HepG2 (cell line): ENCODE measurements around the gene MGLL. TPM values are rescaled to one million over a fixed set of nuclear protein-coding genes. Genes with fewer than 3 reads are reported as not detected.

Experiments used
- ATAC-seq: fragments of 200-7000 bp; cut with Tn5 transposase; 3 replicates; pipeline ENCODE4 v1.9.1; 2020; ENCODE audit warnings: mild to moderate bottlenecking, moderate library complexity
- BruUV-seq: library from RNA; stranded (reverse); fragments of 400-500 nt; replicated peaks from 2 replicates; lab custom pipeline; 2021; lab: Mats Ljungman, UMichigan
- CTCF ChIA-PET: fragments of 300-600 bp; formaldehyde crosslinking; extraction: SDS; loops from one replicate; lab custom pipeline; 2021; ENCODE audit warnings: low total read pairs, inconsistent platforms, low intra/inter-chr PET ratio; lab: Yijun Ruan, JAX
- POLR2A ChIA-PET: fragments of 350-600 bp; sonication (Branson Sonifier 250); formaldehyde crosslinking; loops from one replicate; lab custom pipeline; 2020; ENCODE audit warnings: antibody characterized with exemption, inconsistent platforms; lab: Yijun Ruan, JAX
- DNase-seq: peaks from one replicate; pipeline ENCODE4 v3.0.0-alpha.2; 2015; ENCODE audit warnings: low spot score
- FAIRE-seq: peaks from 3 replicates; lab custom pipeline; 2011; peaks lifted over from hg19 to GRCh38; lab: Jason Lieb, UNC
- H2AFZ ChIP-seq: one replicate; pipeline ENCODE4 v1.6.1; 2011; ENCODE audit warnings: low read length, inconsistent platforms
- H3K27ac ChIP-seq: fragments of 300-600 bp; 3 replicates; pipeline ENCODE4 v1.8.0; 2011; ENCODE audit warnings: mixed run types, mild to moderate bottlenecking, mixed read lengths, low read length, inconsistent platforms; ENCODE audit not compliant: insufficient read depth; ENCODE audit errors: extremely low read length
- H3K27me3 ChIP-seq, 2 experiments: fragments of 200-600 bp in 1 of 2; 2 replicates in 1 of 2; 3 replicates in 1 of 2; pipeline versions ENCODE4 v1.6.0 to v1.8.0; 2011; ENCODE audit warnings: low read length in 2 of 2, mild to moderate bottlenecking in 2 of 2, moderate library complexity in 2 of 2, inconsistent platforms in 1 of 2; ENCODE audit not compliant: insufficient read depth in 2 of 2, control insufficient read depth in 1 of 2
- H3K36me3 ChIP-seq, 2 experiments: fragments of 200-600 bp in 1 of 2; replicated peaks in 1 of 2; 2 replicates in 1 of 2; 3 replicates in 1 of 2; pipeline versions ENCODE4 v1.5.1 to v1.8.0; 2011; ENCODE audit warnings: low read length in 2 of 2, inconsistent platforms in 1 of 2; ENCODE audit not compliant: insufficient read depth in 2 of 2, control insufficient read depth in 1 of 2
- H3K4me1 ChIP-seq: 2 replicates; pipeline ENCODE4 v1.5.1; 2012; ENCODE audit warnings: low read length, inconsistent platforms; ENCODE audit not compliant: insufficient read depth
- H3K4me2 ChIP-seq: 2 replicates; pipeline ENCODE4 v1.6.0; 2011; ENCODE audit warnings: low read depth, low read length, inconsistent platforms
- H3K4me3 ChIP-seq, 3 experiments: fragments of 200-600 bp in 1 of 3; sonication (generic), shearing (Covaris generic) in 1 of 3; replicated peaks in 1 of 3; 2 replicates each; pipeline ENCODE4 v1.5.1; 2011 to 2016; ENCODE audit warnings: low read length in 3 of 3, inconsistent platforms in 2 of 3, low read depth in 2 of 3, mild to moderate bottlenecking in 2 of 3, control low read depth in 1 of 3, mixed read lengths in 1 of 3; ENCODE audit not compliant: insufficient read depth in 1 of 3
- H3K79me2 ChIP-seq: one replicate; pipeline ENCODE4 v1.6.1; 2011; ENCODE audit warnings: low read length, inconsistent platforms; ENCODE audit not compliant: insufficient read depth
- H3K9ac ChIP-seq: 2 replicates; pipeline ENCODE4 v1.6.0; 2011; ENCODE audit warnings: mild to moderate bottlenecking, low read depth, low read length, inconsistent platforms; ENCODE audit not compliant: insufficient read depth
- H3K9me3 ChIP-seq: 2 replicates; pipeline ENCODE4 v1.5.1; 2012; ENCODE audit warnings: mild to moderate bottlenecking, low read length
- H4K20me1 ChIP-seq: 2 replicates; pipeline ENCODE4 v1.6.0; 2011; ENCODE audit warnings: inconsistent platforms, mild to moderate bottlenecking, low read length, moderate library complexity; ENCODE audit not compliant: insufficient read depth
- DMTF1 ChIP-seq: sonication (generic); formaldehyde crosslinking; IDR thresholded peaks from 2 replicates; pipeline ENCODE4 v1.4.0; 2020; ENCODE audit warnings: mild to moderate bottlenecking, missing genetic modification reagents
- E2F1 ChIP-seq: sonication (generic); formaldehyde crosslinking; IDR thresholded peaks from 2 replicates; pipeline ENCODE4 v1.5.0; 2020; ENCODE audit warnings: missing genetic modification reagents
- FUBP1 ChIP-seq: sonication (generic); formaldehyde crosslinking; IDR thresholded peaks from 2 replicates; pipeline ENCODE4 v1.5.1; 2020; ENCODE audit warnings: missing genetic modification reagents, mild to moderate bottlenecking, borderline replicate concordance
- HOMEZ ChIP-seq: IDR thresholded peaks from 2 replicates; pipeline ENCODE4 v1.6.1; 2016; ENCODE audit warnings: low read depth
- MAFF ChIP-seq: IDR thresholded peaks from 2 replicates; pipeline ENCODE4 v1.6.1; 2011; ENCODE audit warnings: low read depth, low read length, improper control_type of control experiment
- POLR2AphosphoS5 ChIP-seq: IDR thresholded peaks from 2 replicates; pipeline ENCODE4 v1.6.1; 2012; ENCODE audit warnings: low read depth, low read length
- ZBTB38 ChIP-seq: sonication (generic); formaldehyde crosslinking; IDR thresholded peaks from 2 replicates; pipeline ENCODE4 v1.5.1; 2020; ENCODE audit warnings: mild to moderate bottlenecking, missing genetic modification reagents
- ZFP90 ChIP-seq: sonication (generic); formaldehyde crosslinking; IDR thresholded peaks from 2 replicates; pipeline ENCODE4 v1.8.0; 2022; ENCODE audit warnings: missing genetic modification reagents, mild to moderate bottlenecking, inconsistent platforms, borderline replicate concordance
- ZHX2 ChIP-seq, 2 experiments: sonication (generic) in 1 of 2; formaldehyde crosslinking in 1 of 2; IDR thresholded peaks; 2 replicates each; pipeline versions ENCODE4 v1.6.1 to v1.9.0; 2014 to 2022; ENCODE audit warnings: antibody characterized with exemption in 1 of 2, borderline replicate concordance in 1 of 2, inconsistent platforms in 1 of 2, low read depth in 1 of 2, missing genetic modification reagents in 1 of 2
- whole genome bisulfite sequencing: methylation state at CpG from one replicate; pipeline ENCODE4 v1.1.6; 2017; ENCODE audit warnings: low lambda C conversion rate; 5-methylcytosine and 5-hydroxymethylcytosine counted together
- in situ Hi-C: cut with HindIII; loops from 2 replicates; pipeline ENCODE4 v1.10.0; 2017; ENCODE audit warnings: low pct_unique_long_range_greater_than_20kb; ENCODE audit not compliant: extremely low pct_ligation_motif_present
- intact Hi-C: fragments of 100-400 bp; cut with micrococcal nuclease; formaldehyde crosslinking; loops from one replicate; pipeline ENCODE4 v1.10.0; 2022; ENCODE audit not compliant: unreplicated experiment
- polyA plus RNA-seq, 8 experiments: library from polyadenylated mRNA; depleted of rRNA in 3 of 8; stranded (reverse) in 7 of 8; unstranded in 1 of 8; fragments of >200 nt; fragmentation: Illumina TruSeq in 4 of 8; extraction: Trizol in 4 of 8; gene quantifications; 2 replicates each; pipeline versions ENCODE4 v1.2.1 to v1.2.3, GENCODE V29; 2011 to 2016; ENCODE audit warnings: low read depth in 4 of 8, missing spikeins in 1 of 8, mixed read lengths in 1 of 8; ENCODE audit not compliant: insufficient read depth in 1 of 8
- total RNA-seq, 5 experiments: library from RNA; depleted of rRNA; stranded (reverse); fragments of >200 nt; fragmentation: Illumina TruSeq; extraction: Trizol; gene quantifications; 2 replicates each; pipeline ENCODE4 v1.2.3, GENCODE V29; 2016; ENCODE audit warnings: low read depth in 1 of 5

Gene MGLL
- total and polyA plus RNA-seq, 2 of the 13 experiments (the other 11 are each of a cell fraction or from before 2014, with no cell fraction given) = not detected

- no peaks in the 10 kb centered on the region for H3K4me1 ChIP-seq
- no peak overlapping the region for H2AFZ ChIP-seq
- H4K20me1 ChIP-seq = no peaks in the 10 kb centered on the region
- no peak overlapping the region for H3K9ac ChIP-seq
- BruUV-seq = no TSS peak
- DNase-seq (no peak), ATAC-seq (no peak), FAIRE-seq (no peak)
- in situ Hi-C loops = no loop called here
- no peaks in the 10 kb centered on the region for H3K9me3 ChIP-seq
- no peak overlapping the region for H3K4me2 ChIP-seq
- no peaks in the 10 kb centered on the region for H3K36me3 ChIP-seq
- H3K4me3 ChIP-seq = no peak overlapping the region
- intact Hi-C loops = no loop called here
- no peaks in the 10 kb centered on the region for H3K79me2 ChIP-seq
- ChIA-PET POLR2A (no interaction called here), CTCF (no interaction called here)
- WGBS = 55% methylated on average over 11 of the region's 12 CpGs
- peaks cover 0 to 40% of the 10 kb centered on the region in 2 experiments; a peak in 4 of 5 replicates for H3K27me3 ChIP-seq
- H3K27ac ChIP-seq = no peak overlapping the region
- TF ChIP-seq DMTF1 = no peak
- TF ChIP-seq ZHX2 (IDR thresholded peaks at IDR 0.05; ENCODE audit: low read depth) = no peak
- TF ChIP-seq ZHX2 (CRISPR knock-in tag; IDR thresholded peaks at IDR 0.05; ENCODE audit: borderline replicate concordance) = no peak
- no peak for TF ChIP-seq ZFP90 (CRISPR knock-in tag)
- TF ChIP-seq POLR2AphosphoS5 = no peak
- no peak for TF ChIP-seq FUBP1 (CRISPR knock-in tag)
- TF ChIP-seq E2F1 (CRISPR knock-in tag) = no peak
- TF ChIP-seq HOMEZ = no peak
- no peak for TF ChIP-seq ZBTB38 (CRISPR knock-in tag)
- TF ChIP-seq MAFF = no peak
These were observed 71.9 kb downstream of the MGLL start for GRCh38 chr3:127750226-127751031.
